ENCODE measurements around the gene MAML3.
"Not testable (repeated sequence)": the region's sequence is repeated elsewhere in the genome, so short reads cannot be mapped to it uniquely, and the experiment has no call there.

The MAML3 gene

GRCh38 chr4:139955600-139955999 lies 198.4 kb downstream of the MAML3 start:
- no peak for FAIRE-seq
- TF ChIP-seq CTCF (IDR thresholded peaks at IDR 0.05; ENCODE audit: insufficient read depth, missing control alignments): no peak
- DNase-seq (ENCODE audit: insufficient read length, low spot score): no peak

GRCh38 chr4:139954512-139954911 lies 199.5 kb downstream of the MAML3 start:
- FAIRE-seq: no peak

GRCh38 chr4:139951021-139951420 lies 203.0 kb downstream of the MAML3 start:
- FAIRE-seq (no peak), DNase-seq (ENCODE audit: insufficient read length, low spot score) (no peak)
- TF ChIP-seq CTCF (IDR thresholded peaks at IDR 0.05; ENCODE audit: insufficient read depth, missing control alignments): no peak

More at GRCh38 chr4:139954512-139954911, 199.5 kb downstream of the MAML3 start:
- no peak for TF ChIP-seq CTCF (IDR thresholded peaks at IDR 0.05; ENCODE audit: insufficient read depth, missing control alignments)
- DNase-seq (ENCODE audit: insufficient read length, low spot score): no peak

- TF ChIP-seq CTCF (IDR thresholded peaks at IDR 0.05; ENCODE audit: insufficient read depth, missing control alignments): no peak
- no peak for FAIRE-seq
- no peak for DNase-seq (ENCODE audit: insufficient read length, low spot score)
These were observed 203.4 kb downstream of the MAML3 start for GRCh38 chr4:139950568-139950967.

- not testable (repeated sequence) for DNase-seq (ENCODE audit: insufficient read length, low spot score); FAIRE-seq
These were observed 209.1 kb downstream of the MAML3 start for GRCh38 chr4:139944916-139945315.

- no peak for TF ChIP-seq CTCF (IDR thresholded peaks at IDR 0.05; ENCODE audit: insufficient read depth, missing control alignments)
- no peak for DNase-seq (ENCODE audit: insufficient read length, low spot score)
- FAIRE-seq: peak; percentile 25
These were observed 210.7 kb downstream of the MAML3 start for GRCh38 chr4:139943277-139943676.

- no peak for FAIRE-seq
These were observed 211.7 kb downstream of the MAML3 start for GRCh38 chr4:139942241-139942640.

More at GRCh38 chr4:139942241-139942640, 211.7 kb downstream of the MAML3 start:
- no peak for TF ChIP-seq CTCF (IDR thresholded peaks at IDR 0.05; ENCODE audit: insufficient read depth, missing control alignments)
- no peak for DNase-seq (ENCODE audit: insufficient read length, low spot score)
